Activated CD8-positive, alpha-beta memory T cell treated with anti-CD3 and anti-CD28 coated beads for 36 hours (primary cell): Measurements from ENCODE around the gene XPR1. TPM values are rescaled to one million over a fixed set of nuclear protein-coding genes. Genes with fewer than 3 reads are reported as not detected.

Source experiments
- CTCF ChIA-PET: fragments of 350-600 bp; sonication (Branson Sonifier 250); formaldehyde crosslinking; loops from one replicate; lab custom pipeline; 2021; ENCODE audit warnings: antibody characterized with exemption; lab: Charles Lee
- POLR2A ChIA-PET: fragments of 350-600 bp; sonication (Branson Sonifier 250); formaldehyde crosslinking; loops from one replicate; lab custom pipeline; 2021; ENCODE audit warnings: antibody characterized with exemption; lab: Charles Lee
- total RNA-seq, 2 experiments: library from RNA; stranded (reverse); gene quantifications; one replicate each; pipeline ENCODE4 v1.2.3, GENCODE V29; 2021

Gene XPR1
- total RNA-seq, 2 experiments from 2014 or later, result 20.7 to 22.1 TPM

- CTCF ChIA-PET, result no interaction called here
- POLR2A ChIA-PET, result no interaction called here
These were observed 20.5 kb upstream of the XPR1 start for GRCh38 chr1:180611016-180611930.

GRCh38 chr1:180612632-180613031 is 19.2 kb upstream of the XPR1 start:
- CTCF ChIA-PET, result no interaction called here
- POLR2A ChIA-PET, result no interaction called here

GRCh38 chr1:180614730-180615129 is 17.1 kb upstream of the XPR1 start:
- ChIA-PET POLR2A (no interaction called here), CTCF (no interaction called here)

GRCh38 chr1:180615493-180616290 is 16.1 kb upstream of the XPR1 start:
- ChIA-PET CTCF (no interaction called here), POLR2A (no interaction called here)

- ChIA-PET CTCF (interaction anchor here (1.1 kb wide), 1 partner anchor 38 kb away, joined by 3 read pairs; no protein-coding TSS in a partner anchor), POLR2A (no interaction called here)
These were observed 15.4 kb upstream of the XPR1 start for GRCh38 chr1:180616439-180616838.

GRCh38 chr1:180617774-180618395 is 13.9 kb upstream of the XPR1 start:
- ChIA-PET POLR2A (no interaction called here), CTCF (interaction anchor here (0.6 to 1.5 kb wide), 3 partner anchors 13 to 40 kb away, joined by 3 to 4 read pairs (median 3); no protein-coding TSS in a partner anchor)

- POLR2A ChIA-PET, result no interaction called here
- CTCF ChIA-PET, result no interaction called here
These were observed 11.2 kb upstream of the XPR1 start for GRCh38 chr1:180620581-180620980.

- CTCF ChIA-PET, result interaction anchor here (0.6 to 1.3 kb wide), 2 partner anchors 107 kb away, joined by 3 read pairs; no protein-coding TSS in a partner anchor
- POLR2A ChIA-PET, result no interaction called here
These were observed 8.9 kb upstream of the XPR1 start for GRCh38 chr1:180622658-180623508.

GRCh38 chr1:180623579-180624347 is 8.1 kb upstream of the XPR1 start:
- POLR2A ChIA-PET, result no interaction called here
- CTCF ChIA-PET, result interaction anchor here (0.7 kb wide), 1 partner anchor 801 kb away, joined by 3 read pairs; no protein-coding TSS in a partner anchor

- ChIA-PET POLR2A (no interaction called here), CTCF (interaction anchor here (0.8 kb wide), 1 partner anchor 701 kb away, joined by 3 read pairs; no protein-coding TSS in a partner anchor)
These were observed 5.1 kb upstream of the XPR1 start for GRCh38 chr1:180626711-180627110.

GRCh38 chr1:180627411-180627810 is 4.4 kb upstream of the XPR1 start:
- CTCF ChIA-PET, result no interaction called here
- POLR2A ChIA-PET, result no interaction called here

- POLR2A ChIA-PET, result interaction anchor here (0.6 kb wide), 1 partner anchor 1400 kb away, joined by 3 read pairs; no protein-coding TSS in a partner anchor
- CTCF ChIA-PET, result no interaction called here
These were observed 3.2 kb upstream of the XPR1 start for GRCh38 chr1:180628646-180629045.

- POLR2A ChIA-PET, result interaction anchor here (0.7 kb wide), 1 partner anchor 128 kb away, joined by 3 read pairs; the partner anchor contains the start of gene ACBD6
These were observed 1.2 kb upstream of the XPR1 start for GRCh38 chr1:180630408-180631193.

GRCh38 chr1:180631194-180631765 is 542 bp upstream of the XPR1 start:
- POLR2A ChIA-PET, result interaction anchor here (0.7 to 2.2 kb wide), 2 partner anchors 15 to 129 kb away, joined by 3 to 6 read pairs; partner anchors contain the start of gene ACBD6
- CTCF ChIA-PET, result interaction anchor here (1.0 to 1.8 kb wide), 3 partner anchors 13 to 231 kb away, joined by 4 to 5 read pairs (median 5); partner anchors contain the start of gene ACBD6

More at GRCh38 chr1:180630408-180631193, 1.2 kb upstream of the XPR1 start:
- CTCF ChIA-PET, result interaction anchor here (0.6 to 1.8 kb wide), 3 partner anchors 12 to 817 kb away, joined by 3 to 5 read pairs (median 4); no protein-coding TSS in a partner anchor

- ChIA-PET CTCF (interaction anchor here (1.3 kb wide), 1 partner anchor 130 kb away, joined by 5 read pairs; the partner anchor contains the start of gene ACBD6), POLR2A (interaction anchor here (0.7 to 2.2 kb wide), 3 partner anchors 14 to 130 kb away, joined by 3 to 8 read pairs (median 6); partner anchors contain the start of gene ACBD6)
These were observed 669 bp downstream of the XPR1 start for GRCh38 chr1:180632326-180633056.
